Activated B cell treated with CpG ODN at 0.5 μM for 24 hours (primary cell): ENCODE measurements around the gene KIAA1671. TPM values are rescaled to one million over a fixed set of nuclear protein-coding genes. Genes with fewer than 3 reads are reported as not detected.

Experiments used
- ATAC-seq: fragments of 200-7000 bp; cut with Tn5 transposase; one replicate; pipeline ENCODE4 v1.10.0; 2021; ENCODE audit warnings: low read depth, mild to moderate bottlenecking, moderate library complexity
- CTCF ChIA-PET: fragments of 350-600 bp; sonication (Branson Sonifier 250); formaldehyde crosslinking; loops from one replicate; lab custom pipeline; 2021; ENCODE audit warnings: antibody characterized with exemption; lab: Charles Lee
- POLR2A ChIA-PET: fragments of 350-600 bp; sonication (Branson Sonifier 250); formaldehyde crosslinking; loops from one replicate; lab custom pipeline; 2021; ENCODE audit warnings: antibody characterized with exemption; lab: Charles Lee
- DNase-seq: peaks from one replicate; pipeline ENCODE4 v3.0.0; 2022
- H3K27ac Mint-ChIP-seq: one replicate; pipeline ENCODE4 v1.8.0; 2020; ENCODE audit warnings: mixed read lengths
- H3K27me3 Mint-ChIP-seq: one replicate; pipeline ENCODE4 v1.8.0; 2021; ENCODE audit warnings: mixed read lengths
- H3K36me3 Mint-ChIP-seq: one replicate; pipeline ENCODE4 v1.8.0; 2021; ENCODE audit warnings: low read depth, mixed read lengths
- H3K4me1 Mint-ChIP-seq: one replicate; pipeline ENCODE4 v1.8.0; 2021; ENCODE audit warnings: mixed read lengths
- H3K4me3 Mint-ChIP-seq: one replicate; pipeline ENCODE4 v1.8.0; 2020; ENCODE audit warnings: mild to moderate bottlenecking, mixed read lengths
- H3K9me3 Mint-ChIP-seq: one replicate; pipeline ENCODE4 v1.8.0; 2020; ENCODE audit warnings: mixed read lengths
- intact Hi-C: fragments of 100-400 bp; cut with micrococcal nuclease; formaldehyde crosslinking; loops from one replicate; pipeline ENCODE4 v1.15.1; 2024
- total RNA-seq: library from RNA; stranded (reverse); gene quantifications from 2 replicates; pipeline ENCODE4 v1.2.3, GENCODE V29; 2022
- TF ChIP-seq, protein P1 (sequence below): fragments of 200-600 bp; IDR thresholded peaks from one replicate; pipeline ENCODE4 v1.8.0; 2022; ENCODE audit warnings: antibody characterized with exemption, mild to moderate bottlenecking

KIAA1671 gene
- total RNA-seq, 1 donor from 2014 or later, result 0.04 TPM

DNA sequence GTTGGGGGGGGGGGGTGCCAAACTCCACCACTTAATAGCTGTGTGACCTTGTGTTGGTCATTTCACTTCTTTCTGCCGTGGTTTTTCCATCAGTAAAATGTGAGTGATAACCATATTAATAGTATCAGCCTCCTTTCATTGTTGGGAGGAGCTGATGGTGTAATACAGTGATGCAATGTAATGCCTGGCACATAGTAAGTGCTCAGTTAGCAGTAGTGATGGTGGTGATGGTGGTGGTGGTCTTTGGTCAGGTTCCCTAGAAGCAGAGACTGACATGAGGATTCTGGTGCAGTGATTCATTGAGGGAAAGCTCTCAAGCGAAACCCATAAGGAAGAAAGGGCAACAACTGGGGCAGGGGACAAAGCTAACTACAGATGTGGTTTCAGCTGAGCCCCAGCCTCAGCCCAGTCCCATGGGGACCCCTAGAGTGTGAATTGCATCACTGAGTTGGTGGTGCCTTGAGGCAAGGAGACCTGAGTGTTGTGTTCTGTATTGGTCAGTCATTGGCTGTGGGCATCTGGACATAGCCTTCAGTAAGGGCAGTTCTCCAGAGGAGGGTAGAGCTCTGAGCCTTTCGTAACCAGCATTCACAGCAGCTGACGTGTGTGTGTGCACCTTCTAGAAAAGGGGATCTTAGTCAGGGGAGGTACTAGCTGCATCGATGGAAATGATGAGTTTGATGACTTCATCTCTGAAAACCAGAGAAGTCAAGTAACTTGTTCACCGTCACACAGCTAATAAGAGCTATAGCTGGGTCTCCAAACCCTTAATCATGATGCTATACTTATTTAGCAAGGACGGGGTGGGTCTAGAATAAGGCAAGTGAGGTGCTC is 153.5 kb downstream of the KIAA1671 start:
- Mint-ChIP-seq H3K27me3 (peaks cover 41% of the 10 kb centered on the region), H3K4me1 (peaks cover 10% of the 10 kb centered on the region), H3K4me3 (no peak overlapping the region), H3K36me3 (no peaks in the 10 kb centered on the region), H3K27ac (no peak overlapping the region), H3K9me3 (no peaks in the 10 kb centered on the region)
- intact Hi-C loops, result no loop called here
- CTCF ChIA-PET, result no interaction called here
- POLR2A ChIA-PET, result no interaction called here
- TF ChIP-seq, protein P1, sequence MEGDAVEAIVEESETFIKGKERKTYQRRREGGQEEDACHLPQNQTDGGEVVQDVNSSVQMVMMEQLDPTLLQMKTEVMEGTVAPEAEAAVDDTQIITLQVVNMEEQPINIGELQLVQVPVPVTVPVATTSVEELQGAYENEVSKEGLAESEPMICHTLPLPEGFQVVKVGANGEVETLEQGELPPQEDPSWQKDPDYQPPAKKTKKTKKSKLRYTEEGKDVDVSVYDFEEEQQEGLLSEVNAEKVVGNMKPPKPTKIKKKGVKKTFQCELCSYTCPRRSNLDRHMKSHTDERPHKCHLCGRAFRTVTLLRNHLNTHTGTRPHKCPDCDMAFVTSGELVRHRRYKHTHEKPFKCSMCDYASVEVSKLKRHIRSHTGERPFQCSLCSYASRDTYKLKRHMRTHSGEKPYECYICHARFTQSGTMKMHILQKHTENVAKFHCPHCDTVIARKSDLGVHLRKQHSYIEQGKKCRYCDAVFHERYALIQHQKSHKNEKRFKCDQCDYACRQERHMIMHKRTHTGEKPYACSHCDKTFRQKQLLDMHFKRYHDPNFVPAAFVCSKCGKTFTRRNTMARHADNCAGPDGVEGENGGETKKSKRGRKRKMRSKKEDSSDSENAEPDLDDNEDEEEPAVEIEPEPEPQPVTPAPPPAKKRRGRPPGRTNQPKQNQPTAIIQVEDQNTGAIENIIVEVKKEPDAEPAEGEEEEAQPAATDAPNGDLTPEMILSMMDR, result no peak
- ATAC-seq (no peak), DNase-seq (no peak)

DNA sequence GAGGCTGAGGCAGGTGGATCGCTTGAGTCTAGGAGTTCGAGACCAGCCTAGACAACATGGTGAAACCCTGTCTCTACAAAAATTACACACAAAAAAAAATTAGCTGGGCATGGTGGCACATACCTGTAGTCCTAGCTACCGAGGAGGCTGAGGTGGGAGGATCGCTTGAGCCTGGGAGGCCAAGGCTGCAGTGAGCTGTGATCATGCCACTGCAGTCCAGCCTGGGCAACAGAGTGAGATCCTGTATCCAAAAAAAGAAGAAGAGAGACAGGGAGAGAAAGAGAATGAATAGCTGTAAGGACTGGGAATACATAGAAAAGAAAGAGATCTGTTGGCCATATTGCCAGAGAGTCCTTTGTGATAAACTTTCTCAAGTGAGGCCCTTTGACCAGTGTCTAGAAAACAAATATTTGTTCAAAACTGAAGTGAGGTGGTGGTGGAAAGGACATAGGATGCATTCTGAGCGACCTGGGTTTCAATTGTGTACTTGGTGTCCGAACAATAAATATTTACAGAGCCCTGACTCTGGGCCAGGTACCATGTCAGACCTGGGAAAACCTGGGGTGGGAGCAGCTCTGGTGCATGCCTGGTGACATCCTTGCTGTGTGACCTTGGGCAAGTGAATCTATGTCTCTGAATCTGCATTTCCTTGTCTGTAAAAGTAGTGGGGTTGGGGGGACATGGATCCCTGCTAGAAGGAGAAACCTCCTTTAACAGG is 157.5 kb downstream of the KIAA1671 start:
- POLR2A ChIA-PET, result no interaction called here
- ATAC-seq, result no peak
- H3K4me1 Mint-ChIP-seq, result peaks cover 21% of the 10 kb centered on the region
- H3K27ac Mint-ChIP-seq, result no peak overlapping the region
- CTCF ChIA-PET, result no interaction called here
- TF ChIP-seq, protein P1, result no peak
- peaks cover 51% of the 10 kb centered on the region for H3K27me3 Mint-ChIP-seq
- DNase-seq, result no peak
- no peaks in the 10 kb centered on the region for H3K36me3 Mint-ChIP-seq
- no peak overlapping the region for H3K4me3 Mint-ChIP-seq
- H3K9me3 Mint-ChIP-seq, result no peaks in the 10 kb centered on the region
- intact Hi-C loops, result no loop called here

DNA sequence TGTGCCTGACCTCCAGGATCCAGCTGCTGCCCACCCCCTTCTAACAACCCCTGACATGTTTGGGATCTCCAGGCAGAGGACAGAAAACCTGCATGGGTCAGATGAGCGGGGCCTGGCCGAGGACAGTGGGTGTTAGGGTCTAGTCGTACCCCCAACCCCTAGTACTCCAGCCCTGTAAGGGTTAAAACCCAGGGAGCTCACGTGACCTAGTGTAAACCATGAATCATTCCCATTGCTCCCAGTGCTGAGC is 158.0 kb downstream of the KIAA1671 start:
- intact Hi-C loops, result no loop called here
- ChIA-PET POLR2A (no interaction called here), CTCF (no interaction called here)
- TF ChIP-seq, protein P1, result no peak
- DNase-seq (no peak), ATAC-seq (no peak)
- no peak overlapping the region for H3K27ac Mint-ChIP-seq
- H3K9me3 Mint-ChIP-seq, result no peaks in the 10 kb centered on the region
- H3K4me1 Mint-ChIP-seq, result peaks cover 21% of the 10 kb centered on the region
- peaks cover 51% of the 10 kb centered on the region for H3K27me3 Mint-ChIP-seq
- H3K36me3 Mint-ChIP-seq, result no peaks in the 10 kb centered on the region
- H3K4me3 Mint-ChIP-seq, result peak overlapping the region; percentile 76

DNA sequence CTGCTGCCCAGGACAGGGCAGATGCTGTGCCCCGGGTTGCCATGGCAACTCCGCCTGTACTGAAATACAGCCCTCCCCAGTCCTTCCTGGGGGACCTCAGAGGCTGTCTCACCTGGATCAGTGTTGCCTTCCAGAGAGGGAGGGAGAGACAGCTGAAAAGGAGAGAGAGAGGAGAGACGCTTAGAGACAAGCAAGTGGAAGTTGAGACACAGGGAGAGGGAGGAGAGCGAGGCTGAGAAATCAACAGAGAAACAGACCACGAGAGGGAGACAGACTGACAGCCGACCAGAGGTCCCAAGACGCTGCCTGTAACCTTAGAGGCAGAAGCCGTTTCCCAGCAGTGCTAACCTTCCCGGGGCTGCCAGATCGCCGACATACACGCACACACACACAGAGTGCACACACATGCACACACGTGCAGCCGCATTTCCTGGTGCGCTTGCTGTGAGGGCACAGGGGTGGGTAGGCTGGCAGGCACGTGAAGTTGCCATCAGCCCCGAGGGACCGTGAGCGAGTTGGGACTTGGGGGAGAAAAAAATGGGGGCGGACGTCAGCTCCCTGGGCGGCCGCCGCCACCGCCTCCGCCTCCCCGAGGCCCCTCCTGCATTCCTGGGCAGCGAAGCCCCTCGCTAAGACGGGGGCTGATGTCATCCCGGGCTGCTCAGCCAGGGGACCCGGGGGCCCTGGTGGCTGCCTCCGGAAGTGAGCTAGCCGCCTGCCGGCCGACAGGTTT is 158.5 kb downstream of the KIAA1671 start:
- Mint-ChIP-seq H3K9me3 (no peaks in the 10 kb centered on the region), H3K27ac (no peak overlapping the region), H3K4me3 (peak overlapping the region; percentile 76), H3K4me1 (peaks cover 21% of the 10 kb centered on the region), H3K27me3 (peaks cover 46% of the 10 kb centered on the region), H3K36me3 (no peaks in the 10 kb centered on the region)
- intact Hi-C loops, result no loop called here
- ATAC-seq (peak; percentile 72), DNase-seq (peak; percentile 34)
- ChIA-PET CTCF (interaction anchor here (1.1 kb wide), 1 partner anchor 80 kb away, joined by 3 read pairs; no protein-coding TSS in a partner anchor), POLR2A (no interaction called here)
- TF ChIP-seq, protein P1, result no peak
